GM12865 (cell line): ENCODE measurements around the gene NDUFB4.
"Not testable (repeated sequence)": the region's sequence is repeated elsewhere in the genome, so short reads cannot be mapped to it uniquely, and the experiment has no call there.

Experiments
- DNase-seq: peaks from one replicate; pipeline ENCODE4 v3.0.0; 2010; ENCODE audit warnings: low read depth
- H3K4me3 ChIP-seq: 2 replicates; pipeline ENCODE4 v1.5.1; 2011; ENCODE audit warnings: mild to moderate bottlenecking, low read depth, low read length, control low read depth
- CTCF ChIP-seq: IDR thresholded peaks from 2 replicates; pipeline ENCODE4 v1.5.1; 2011; ENCODE audit warnings: low read length, control low read depth, low read depth, inconsistent platforms; ENCODE audit not compliant: insufficient read depth; ENCODE audit errors: missing control alignments

NDUFB4 gene

GRCh38 chr3:120604382-120604781, 8.2 kb downstream of the NDUFB4 start:
- H3K4me3 ChIP-seq, result no peak overlapping the region
- TF ChIP-seq CTCF, result no peak
- no peak for DNase-seq

- H3K4me3 ChIP-seq, result no peak overlapping the region
- DNase-seq, result no peak
- TF ChIP-seq CTCF, result no peak
Measured at GRCh38 chr3:120604784-120605183, 8.6 kb downstream of the NDUFB4 start.

- H3K4me3 ChIP-seq, result no peak overlapping the region
- no peak for DNase-seq
- TF ChIP-seq CTCF, result no peak
Measured at GRCh38 chr3:120608506-120608905, 12.4 kb downstream of the NDUFB4 start.

GRCh38 chr3:120614765-120615164, 18.6 kb downstream of the NDUFB4 start:
- no peak for TF ChIP-seq CTCF
- H3K4me3 ChIP-seq, result no peak overlapping the region
- DNase-seq, result no peak

GRCh38 chr3:120615847-120616609, 19.9 kb downstream of the NDUFB4 start:
- TF ChIP-seq CTCF, result no peak
- no peak for DNase-seq
- H3K4me3 ChIP-seq, result no peak overlapping the region

- H3K4me3 ChIP-seq, DNase-seq: not testable (repeated sequence)
Measured at GRCh38 chr3:120616745-120617144, 20.6 kb downstream of the NDUFB4 start.

- peak; percentile 23 for DNase-seq
- H3K4me3 ChIP-seq, result no peak overlapping the region
- TF ChIP-seq CTCF, result no peak
Measured at GRCh38 chr3:120622457-120622856, 26.3 kb downstream of the NDUFB4 start.
